Esophagus squamous epithelium (tissue), 5 donors: ENCODE measurements around the gene BRAF. TPM values are rescaled to one million over a fixed set of nuclear protein-coding genes. Genes with fewer than 3 reads are reported as not detected.

Experiments used
- DNase-seq: peaks from one replicate; lab custom pipeline; 2025; lab: John Stamatoyannopoulos, UW
- H3K27ac ChIP-seq, 4 donors: fragments of 200-600 bp; sonication (generic); one replicate each; pipeline ENCODE4 v1.5.1; 2016 to 2019; ENCODE audit warnings: mild to moderate bottlenecking in 1 of 4
- H3K27me3 ChIP-seq, 4 donors: fragments of 200-600 bp; sonication (generic); 1 replicate in 3 of 4; 2 replicates in 1 of 4; pipeline versions ENCODE4 v1.5.1 to v1.6.0; 2017 to 2021; ENCODE audit warnings: antibody characterized with exemption in 1 of 4
- H3K36me3 ChIP-seq, 3 donors: fragments of 200-600 bp; sonication (generic); one replicate each; pipeline ENCODE4 v1.5.1; 2016 to 2019
- H3K4me1 ChIP-seq, 3 donors: fragments of 200-600 bp; sonication (generic); one replicate each; pipeline ENCODE4 v1.5.1; 2017 to 2019
- H3K4me3 ChIP-seq, 4 donors: fragments of 200-600 bp; sonication (generic); 1 replicate in 3 of 4; 2 replicates in 1 of 4; pipeline ENCODE4 v1.5.1; 2016 to 2019; ENCODE audit warnings: mild to moderate bottlenecking in 2 of 4, moderate library complexity in 1 of 4
- H3K9me3 ChIP-seq, 3 donors: fragments of 200-600 bp; sonication (generic); one replicate each; pipeline ENCODE4 v1.5.1; 2016 to 2019
- POLR2A ChIP-seq, 4 donors: fragments of 450-650 bp; IDR thresholded peaks; one replicate each; pipeline ENCODE4 v1.6.1; 2017; ENCODE audit warnings: antibody characterized with exemption in 4 of 4, mild to moderate bottlenecking in 4 of 4, moderate library complexity in 3 of 4
- WGBS, 2 donors: methylation state at CpG; one replicate each; pipeline ENCODE4 v1.1.5; 2018; 5-methylcytosine and 5-hydroxymethylcytosine counted together
- intact Hi-C: fragments of 100-400 bp; cut with DNase I; formaldehyde crosslinking; loops from one replicate; pipeline ENCODE4 v1.15.0; 2022
- total RNA-seq, 4 donors: library from RNA; depleted of rRNA; stranded (reverse); fragments of >200 nt; gene quantifications; one replicate each; pipeline ENCODE4 v1.1.0, GENCODE V29; 2016
- TF ChIP-seq, protein P1 (sequence below), 6 experiments: fragments of 450-650 bp in 4 of 6; fragments of 200-600 bp in 2 of 6; sonication (generic) in 2 of 6; IDR thresholded peaks; one replicate each; pipeline ENCODE4 v1.5.1; 2016 to 2019; ENCODE audit warnings: antibody characterized with exemption in 6 of 6, mild to moderate bottlenecking in 4 of 6, moderate library complexity in 4 of 6
- donor health status: DM: yes; HTN: yes; CAD: no.

The BRAF gene
- total RNA-seq, 4 donors from 2014 or later: 10.0 to 40.6 (median 20.6) TPM

DNA sequence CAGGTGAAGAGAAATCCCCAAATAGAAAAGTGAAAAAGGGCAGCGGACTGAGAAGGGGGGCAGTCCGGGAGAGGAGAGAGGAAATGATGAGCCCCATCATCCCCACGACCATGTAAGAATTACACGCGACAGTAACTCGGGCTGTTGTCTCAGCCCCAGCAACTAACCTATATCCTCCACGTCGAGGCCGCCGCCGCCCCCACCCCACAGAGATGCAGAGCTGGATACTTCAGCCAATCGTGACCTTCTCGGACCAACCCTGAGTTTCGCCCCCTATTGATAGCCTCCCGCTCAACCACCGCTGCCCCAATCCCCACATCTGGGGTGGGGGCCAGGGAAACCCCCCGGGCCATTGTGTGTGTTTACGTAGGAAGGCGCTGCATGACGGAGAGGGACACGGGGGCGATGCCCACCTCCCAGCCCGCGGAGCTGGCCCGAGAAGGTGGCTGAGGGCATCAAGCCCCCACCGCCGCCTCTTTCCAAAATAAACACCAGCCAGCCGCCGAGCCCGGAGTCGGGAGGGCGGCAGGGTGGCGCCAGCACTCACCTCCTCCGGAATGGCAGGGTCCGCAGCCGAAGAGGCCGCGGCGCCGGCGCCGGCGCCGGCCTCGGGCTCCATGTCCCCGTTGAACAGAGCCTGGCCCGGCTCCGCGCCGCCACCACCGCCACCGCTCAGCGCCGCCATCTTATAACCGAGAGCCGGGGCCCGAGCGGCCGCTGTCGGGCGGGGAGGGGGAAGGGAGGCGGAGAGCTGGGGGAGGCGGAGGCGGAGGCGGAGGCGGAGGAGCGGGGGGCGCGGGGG lies 509 bp downstream of the BRAF start:
- Histone ChIP-seq H3K4me3 (peak overlapping the region; percentile 67 to 100 (median 92)), H3K36me3 (no peaks in the 10 kb centered on the region), H3K4me1 (peaks cover 0 to 48% (median 17%) of the 10 kb centered on the region in 3 donors), H3K27ac (peak overlapping the region; percentile 91 to 100 (median 97)), H3K9me3 (no peaks in the 10 kb centered on the region), H3K27me3 (no peaks in the 10 kb centered on the region)
- peak; percentile 51 for DNase-seq
- WGBS, 2 donors: 0 to 1% methylated on average over 12 to 32 of the region's 69 CpGs
- intact Hi-C loops: no loop called here
- TF ChIP-seq POLR2A (IDR thresholded peaks at IDR 0.05): peak in 2 of 4 donors; percentile 8 to 39
- TF ChIP-seq, protein P1, sequence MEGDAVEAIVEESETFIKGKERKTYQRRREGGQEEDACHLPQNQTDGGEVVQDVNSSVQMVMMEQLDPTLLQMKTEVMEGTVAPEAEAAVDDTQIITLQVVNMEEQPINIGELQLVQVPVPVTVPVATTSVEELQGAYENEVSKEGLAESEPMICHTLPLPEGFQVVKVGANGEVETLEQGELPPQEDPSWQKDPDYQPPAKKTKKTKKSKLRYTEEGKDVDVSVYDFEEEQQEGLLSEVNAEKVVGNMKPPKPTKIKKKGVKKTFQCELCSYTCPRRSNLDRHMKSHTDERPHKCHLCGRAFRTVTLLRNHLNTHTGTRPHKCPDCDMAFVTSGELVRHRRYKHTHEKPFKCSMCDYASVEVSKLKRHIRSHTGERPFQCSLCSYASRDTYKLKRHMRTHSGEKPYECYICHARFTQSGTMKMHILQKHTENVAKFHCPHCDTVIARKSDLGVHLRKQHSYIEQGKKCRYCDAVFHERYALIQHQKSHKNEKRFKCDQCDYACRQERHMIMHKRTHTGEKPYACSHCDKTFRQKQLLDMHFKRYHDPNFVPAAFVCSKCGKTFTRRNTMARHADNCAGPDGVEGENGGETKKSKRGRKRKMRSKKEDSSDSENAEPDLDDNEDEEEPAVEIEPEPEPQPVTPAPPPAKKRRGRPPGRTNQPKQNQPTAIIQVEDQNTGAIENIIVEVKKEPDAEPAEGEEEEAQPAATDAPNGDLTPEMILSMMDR (IDR thresholded peaks at IDR 0.05): peak in 4 of 6 experiments; percentile 15 to 29 (median 15)

DNA sequence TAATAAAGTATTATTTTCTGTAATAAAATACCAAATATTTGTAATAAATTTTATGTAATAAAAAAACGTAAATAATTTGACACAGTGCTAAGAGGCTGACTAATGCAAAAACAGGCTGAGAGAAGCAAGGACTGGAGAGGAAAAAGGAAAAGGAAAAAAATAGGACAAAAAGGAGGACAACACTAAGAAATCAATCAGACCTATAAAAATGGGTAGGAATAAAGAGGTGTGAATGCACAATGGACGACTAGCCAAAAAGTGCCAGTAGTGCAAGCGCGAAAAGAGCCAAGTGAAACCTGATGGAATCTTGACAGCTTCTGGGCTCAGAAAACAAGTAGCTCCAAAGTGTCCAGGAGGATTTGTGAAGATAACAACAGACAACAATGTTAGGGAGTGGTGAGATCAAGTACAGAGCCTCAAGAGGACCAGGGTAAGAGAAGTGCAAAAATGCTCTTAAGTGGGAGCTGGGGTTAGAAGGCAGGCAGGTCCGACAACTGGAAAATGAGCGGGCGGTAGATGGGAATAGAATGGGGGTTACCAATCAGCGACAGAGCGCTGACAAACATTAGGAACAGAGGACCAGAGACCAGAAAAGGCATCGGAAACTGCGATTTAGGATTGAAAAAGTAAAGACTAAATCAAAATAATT lies 1.2 kb downstream of the BRAF start:
- H3K36me3 ChIP-seq: no peaks in the 10 kb centered on the region
- TF ChIP-seq POLR2A (IDR thresholded peaks at IDR 0.05): no peak
- TF ChIP-seq, protein P1 (IDR thresholded peaks at IDR 0.05): no peak
- no peak for DNase-seq
- peak overlapping the region; percentile 91 to 100 (median 97) for H3K27ac ChIP-seq
- WGBS, 2 donors: 4 to 5% methylated on average over 11 of the region's 11 CpGs
- intact Hi-C loops: no loop called here
- peak overlapping the region; percentile 67 to 100 (median 92) for H3K4me3 ChIP-seq
- peaks cover 0 to 48% (median 17%) of the 10 kb centered on the region in 3 donors for H3K4me1 ChIP-seq
- no peaks in the 10 kb centered on the region for H3K9me3 ChIP-seq
- no peaks in the 10 kb centered on the region for H3K27me3 ChIP-seq

DNA sequence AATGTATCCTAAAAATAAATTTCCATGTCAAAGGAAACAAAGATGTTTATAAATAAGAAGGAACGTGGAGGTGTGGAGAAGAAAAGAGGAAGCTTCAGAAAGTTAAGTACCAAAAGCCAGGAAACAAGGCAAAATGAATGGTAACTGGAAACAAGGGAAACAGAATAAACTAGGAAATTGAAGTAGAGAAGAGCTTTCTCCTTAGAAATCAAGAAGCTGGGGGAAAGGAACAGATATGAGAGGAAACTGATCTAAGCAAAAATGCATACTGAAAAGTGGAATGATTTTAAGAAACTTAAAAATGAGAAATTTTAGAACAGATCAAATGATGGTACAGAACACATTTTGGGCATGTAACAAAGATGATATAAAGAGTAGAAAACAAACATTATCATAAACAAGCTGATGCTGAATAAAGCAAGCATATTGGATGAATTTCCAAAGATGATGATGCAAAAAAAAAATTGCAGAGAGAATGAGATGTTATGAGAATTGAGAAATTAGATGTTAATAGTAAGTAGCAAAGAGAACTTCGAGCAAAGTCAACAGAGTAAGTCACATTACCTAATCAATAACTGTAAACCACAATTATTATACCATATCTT lies 1.9 kb downstream of the BRAF start:
- peak overlapping the region in 3 of 4 donors; percentile 67 to 99 (median 86) for H3K4me3 ChIP-seq
- no peaks in the 10 kb centered on the region for H3K27me3 ChIP-seq
- H3K36me3 ChIP-seq: no peaks in the 10 kb centered on the region
- H3K9me3 ChIP-seq: no peaks in the 10 kb centered on the region
- peak overlapping the region in 2 of 4 donors; percentile 91 to 100 for H3K27ac ChIP-seq
- peaks cover 0 to 48% (median 17%) of the 10 kb centered on the region in 3 donors for H3K4me1 ChIP-seq
- TF ChIP-seq, protein P1 (IDR thresholded peaks at IDR 0.05): no peak
- no peak for TF ChIP-seq POLR2A (IDR thresholded peaks at IDR 0.05)
- intact Hi-C loops: no loop called here
- WGBS, 2 donors: 40 to 42% methylated on average over 2 of the region's 2 CpGs
- DNase-seq: no peak

DNA sequence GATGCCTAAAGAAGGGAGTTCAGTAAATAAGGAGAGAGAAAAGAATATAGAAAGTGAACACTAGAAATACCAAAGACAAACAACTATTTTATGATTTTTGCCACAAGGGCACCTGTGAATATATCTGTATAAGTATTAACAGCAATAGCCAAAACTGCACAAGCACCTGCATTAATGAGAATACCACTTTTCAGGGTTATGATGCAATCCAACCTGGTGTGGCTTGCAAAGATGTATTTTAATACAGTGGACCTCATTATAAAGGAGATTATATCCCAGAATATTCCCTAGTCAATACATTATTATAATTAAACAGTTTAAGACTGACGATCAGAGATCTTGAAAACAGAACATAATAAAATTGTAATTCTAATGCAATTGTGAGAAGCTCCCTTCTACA lies 4.0 kb downstream of the BRAF start:
- Histone ChIP-seq H3K4me3 (no peak overlapping the region), H3K36me3 (no peaks in the 10 kb centered on the region), H3K27me3 (no peaks in the 10 kb centered on the region), H3K9me3 (no peaks in the 10 kb centered on the region), H3K4me1 (peaks cover 0 to 43% (median 17%) of the 10 kb centered on the region in 3 donors), H3K27ac (no peak overlapping the region)
- intact Hi-C loops: no loop called here
- DNase-seq: no peak
- 81 to 89% methylated on average over 1 of the region's 1 CpG for WGBS, 2 donors
- TF ChIP-seq, protein P1 (IDR thresholded peaks at IDR 0.05): no peak
- TF ChIP-seq POLR2A (IDR thresholded peaks at IDR 0.05): no peak
